PC-9 (cell line): ENCODE data around the gene ADGRL3. TPM values are rescaled to one million over a fixed set of nuclear protein-coding genes. Genes with fewer than 3 reads are reported as not detected.

Experiments
- BruUV-seq: library from RNA; stranded (reverse); fragments of 400-500 nt; replicated peaks from 2 replicates; lab custom pipeline; 2021; lab: Mats Ljungman, UMichigan
- CTCF ChIA-PET: fragments of 300-600 bp; sonication (Branson Sonifier 250); formaldehyde crosslinking; loops from one replicate; lab custom pipeline; 2022; ENCODE audit warnings: antibody characterized with exemption; lab: Charles Lee
- POLR2A ChIA-PET: fragments of 300-600 bp; sonication (Branson Sonifier 250); formaldehyde crosslinking; loops from one replicate; lab custom pipeline; 2022; ENCODE audit warnings: antibody characterized with exemption; ENCODE audit not compliant: unreplicated experiment; lab: Charles Lee
- DNase-seq, 2 experiments: peaks; one replicate each; pipeline versions ENCODE4 v3.0.0 to v3.0.0-alpha.2; 2015 to 2022; ENCODE audit warnings: mixed read lengths in 1 of 2
- H2AFZ ChIP-seq: fragments of 200-600 bp; sonication (generic); 2 replicates; pipeline ENCODE4 v1.8.1; 2017; ENCODE audit warnings: antibody characterized with exemption
- H3F3A ChIP-seq: fragments of 200-600 bp; sonication (generic); 2 replicates; pipeline ENCODE4 v1.8.1; 2017; ENCODE audit warnings: antibody characterized with exemption, mild to moderate bottlenecking, low read depth; ENCODE audit not compliant: insufficient read depth
- H3K27ac ChIP-seq: fragments of 200-600 bp; sonication (generic); 2 replicates; pipeline ENCODE4 v1.6.1; 2016; ENCODE audit warnings: mixed run types
- H3K27me3 ChIP-seq: fragments of 200-600 bp; sonication (generic); 2 replicates; pipeline ENCODE4 v1.6.1; 2016; ENCODE audit warnings: low read depth, mixed run types; ENCODE audit not compliant: insufficient read depth
- H3K36me3 ChIP-seq: fragments of 200-600 bp; sonication (generic); 2 replicates; pipeline ENCODE4 v1.6.1; 2016; ENCODE audit warnings: low read depth, mixed run types
- H3K4me1 ChIP-seq: fragments of 200-600 bp; sonication (generic); replicated peaks from 2 replicates; pipeline ENCODE4 v1.6.1; 2016; ENCODE audit warnings: mixed run types; ENCODE audit not compliant: insufficient read depth
- H3K4me2 ChIP-seq: fragments of 200-600 bp; sonication (generic); 2 replicates; pipeline ENCODE4 v1.6.1; 2017; ENCODE audit warnings: mixed run types
- H3K4me3 ChIP-seq: fragments of 200-600 bp; sonication (generic); 2 replicates; pipeline ENCODE4 v1.6.1; 2016; ENCODE audit warnings: mixed run types
- H3K79me2 ChIP-seq: fragments of 200-600 bp; sonication (generic); 2 replicates; pipeline ENCODE4 v1.6.1; 2017; ENCODE audit warnings: low read depth, mixed run types
- H3K9me2 ChIP-seq: fragments of 200-600 bp; sonication (generic); 2 replicates; pipeline ENCODE4 v1.8.1; 2017; ENCODE audit warnings: mild to moderate bottlenecking; ENCODE audit not compliant: insufficient read depth
- H3K9me3 ChIP-seq: fragments of 200-600 bp; sonication (generic); 2 replicates; pipeline ENCODE4 v1.8.1; 2016; ENCODE audit warnings: low read depth; ENCODE audit not compliant: insufficient read depth
- H4K20me1 ChIP-seq: fragments of 200-600 bp; sonication (generic); 2 replicates; pipeline ENCODE4 v1.8.1; 2017; ENCODE audit not compliant: insufficient read depth
- EZH2 ChIP-seq: fragments of 200-600 bp; sonication (generic); IDR thresholded peaks from 2 replicates; pipeline ENCODE4 v1.8.0; 2017; ENCODE audit warnings: antibody characterized with exemption, low read depth
- intact Hi-C: fragments of 100-400 bp; cut with micrococcal nuclease; formaldehyde crosslinking; loops from one replicate; pipeline ENCODE4 v1.10.0; 2022; ENCODE audit not compliant: unreplicated experiment
- total RNA-seq: library from RNA; stranded (reverse); gene quantifications from 2 replicates; pipeline ENCODE4 v1.2.3, GENCODE V29; 2021
- TF ChIP-seq, protein P1 (sequence below): fragments of 200-600 bp; sonication (generic); conservative IDR thresholded peaks from 2 replicates; pipeline ENCODE4 v1.6.1; 2017; ENCODE audit warnings: mixed run types, antibody characterized with exemption, mild to moderate bottlenecking, moderate library complexity

ADGRL3 gene
- total RNA-seq, 1 experiment from 2014 or later = 1.6 TPM

DNA sequence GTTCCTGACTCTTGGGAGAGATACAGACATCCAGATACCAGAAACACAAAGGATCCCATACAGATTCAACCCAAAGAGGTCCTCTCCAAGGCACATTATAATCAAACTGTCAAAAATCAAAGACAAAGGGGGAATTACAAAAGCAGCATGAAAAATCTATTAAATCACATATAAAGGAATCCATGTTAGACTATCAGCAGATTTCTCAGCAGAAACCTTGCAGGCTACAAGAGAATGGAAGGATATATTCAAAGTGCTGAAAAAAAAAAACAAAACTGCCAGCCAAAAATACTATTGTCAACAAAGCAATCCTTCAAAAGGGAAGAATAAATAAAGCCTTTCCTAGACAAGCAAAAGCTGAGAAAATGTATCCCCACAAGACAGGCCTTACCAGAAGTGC lies 14.8 kb upstream of the ADGRL3 start:
- no peak overlapping the region for H3K4me2 ChIP-seq
- H3K9me2 ChIP-seq = no peaks in the 10 kb centered on the region
- no peaks in the 10 kb centered on the region for H3F3A ChIP-seq
- H4K20me1 ChIP-seq = no peaks in the 10 kb centered on the region
- no peaks in the 10 kb centered on the region for H3K36me3 ChIP-seq
- H3K4me1 ChIP-seq = no peaks in the 10 kb centered on the region
- ChIA-PET CTCF (no interaction called here), POLR2A (no interaction called here)
- BruUV-seq = no TSS peak
- intact Hi-C loops = no loop called here
- TF ChIP-seq, protein P1, sequence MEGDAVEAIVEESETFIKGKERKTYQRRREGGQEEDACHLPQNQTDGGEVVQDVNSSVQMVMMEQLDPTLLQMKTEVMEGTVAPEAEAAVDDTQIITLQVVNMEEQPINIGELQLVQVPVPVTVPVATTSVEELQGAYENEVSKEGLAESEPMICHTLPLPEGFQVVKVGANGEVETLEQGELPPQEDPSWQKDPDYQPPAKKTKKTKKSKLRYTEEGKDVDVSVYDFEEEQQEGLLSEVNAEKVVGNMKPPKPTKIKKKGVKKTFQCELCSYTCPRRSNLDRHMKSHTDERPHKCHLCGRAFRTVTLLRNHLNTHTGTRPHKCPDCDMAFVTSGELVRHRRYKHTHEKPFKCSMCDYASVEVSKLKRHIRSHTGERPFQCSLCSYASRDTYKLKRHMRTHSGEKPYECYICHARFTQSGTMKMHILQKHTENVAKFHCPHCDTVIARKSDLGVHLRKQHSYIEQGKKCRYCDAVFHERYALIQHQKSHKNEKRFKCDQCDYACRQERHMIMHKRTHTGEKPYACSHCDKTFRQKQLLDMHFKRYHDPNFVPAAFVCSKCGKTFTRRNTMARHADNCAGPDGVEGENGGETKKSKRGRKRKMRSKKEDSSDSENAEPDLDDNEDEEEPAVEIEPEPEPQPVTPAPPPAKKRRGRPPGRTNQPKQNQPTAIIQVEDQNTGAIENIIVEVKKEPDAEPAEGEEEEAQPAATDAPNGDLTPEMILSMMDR = no peak
- no peak for TF ChIP-seq EZH2
- no peaks in the 10 kb centered on the region for H3K27me3 ChIP-seq
- H3K4me3 ChIP-seq = no peak overlapping the region
- H3K27ac ChIP-seq = no peak overlapping the region
- no peak for DNase-seq
- no peaks in the 10 kb centered on the region for H3K79me2 ChIP-seq
- no peaks in the 10 kb centered on the region for H3K9me3 ChIP-seq
- no peak overlapping the region for H2AFZ ChIP-seq

DNA sequence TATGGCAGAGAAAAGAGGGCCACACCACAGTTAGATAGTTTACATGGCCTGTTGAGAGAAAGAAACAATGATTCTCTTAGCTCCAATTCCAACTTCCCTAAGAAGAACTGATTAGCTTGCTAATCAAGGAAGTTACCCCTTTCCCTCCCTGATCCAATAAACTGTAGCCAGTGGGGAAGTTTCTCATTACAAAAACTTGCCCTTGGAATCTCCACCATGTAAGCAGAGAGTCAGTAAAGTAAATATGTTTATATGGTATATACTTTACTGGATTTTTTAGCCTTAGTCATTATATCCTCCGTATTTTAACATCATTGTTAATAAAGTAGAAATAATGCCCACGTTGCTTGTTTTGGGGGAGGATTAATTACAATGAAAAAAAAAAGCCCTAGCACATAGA lies 7.7 kb upstream of the ADGRL3 start:
- Histone ChIP-seq H3K36me3 (no peaks in the 10 kb centered on the region), H3K4me3 (no peak overlapping the region), H3K79me2 (no peaks in the 10 kb centered on the region), H2AFZ (no peak overlapping the region), H3K27ac (no peak overlapping the region), H3K9me3 (no peaks in the 10 kb centered on the region), H3K4me1 (no peaks in the 10 kb centered on the region), H3F3A (no peaks in the 10 kb centered on the region), H4K20me1 (no peaks in the 10 kb centered on the region), H3K27me3 (no peaks in the 10 kb centered on the region), H3K9me2 (no peaks in the 10 kb centered on the region), H3K4me2 (no peak overlapping the region)
- intact Hi-C loops = no loop called here
- no peak for DNase-seq
- CTCF ChIA-PET = no interaction called here
- POLR2A ChIA-PET = no interaction called here
- BruUV-seq = no TSS peak
- no peak for TF ChIP-seq EZH2
- TF ChIP-seq, protein P1 = no peak

DNA sequence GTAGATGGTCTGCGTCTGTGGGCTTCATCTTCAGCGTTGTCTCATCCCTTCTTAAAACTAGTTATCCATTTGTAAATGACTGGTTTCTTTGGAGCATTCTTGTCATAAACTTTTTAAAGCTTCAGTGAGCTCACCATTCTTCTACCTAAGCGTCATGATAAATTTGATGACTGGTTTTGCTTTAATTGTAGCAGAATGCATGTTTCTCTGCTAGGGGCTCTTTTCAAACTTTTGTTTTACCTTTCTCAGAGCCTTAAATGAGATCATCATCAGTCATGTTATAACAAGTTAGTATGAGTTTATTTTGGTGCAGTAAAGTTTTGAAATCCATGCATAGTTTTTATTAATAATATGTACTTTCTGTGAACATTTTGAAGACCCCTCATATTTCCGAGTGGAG lies 6.3 kb upstream of the ADGRL3 start:
- no peak overlapping the region for H3K4me3 ChIP-seq
- no peak overlapping the region for H3K4me2 ChIP-seq
- intact Hi-C loops = no loop called here
- H3K27ac ChIP-seq = no peak overlapping the region
- ChIA-PET POLR2A (no interaction called here), CTCF (no interaction called here)
- H3K4me1 ChIP-seq = no peaks in the 10 kb centered on the region
- H4K20me1 ChIP-seq = no peaks in the 10 kb centered on the region
- H2AFZ ChIP-seq = no peak overlapping the region
- H3K36me3 ChIP-seq = no peaks in the 10 kb centered on the region
- no peaks in the 10 kb centered on the region for H3K79me2 ChIP-seq
- H3K9me3 ChIP-seq = no peaks in the 10 kb centered on the region
- H3K27me3 ChIP-seq = no peaks in the 10 kb centered on the region
- BruUV-seq = no TSS peak
- no peaks in the 10 kb centered on the region for H3K9me2 ChIP-seq
- no peak for DNase-seq
- TF ChIP-seq, protein P1 = no peak
- no peak for TF ChIP-seq EZH2
- no peaks in the 10 kb centered on the region for H3F3A ChIP-seq
